SH-SY5Y (cell line): ENCODE results near the gene ISL2.

Experiments used
- GATA2 ChIP-seq: IDR thresholded peaks from 2 replicates; pipeline ENCODE4 v1.6.1; 2011; ENCODE audit warnings: mild to moderate bottlenecking, low read depth, low read length
- GATA3 ChIP-seq: IDR thresholded peaks from 2 replicates; pipeline ENCODE4 v1.6.1; 2011; ENCODE audit warnings: low read depth, mild to moderate bottlenecking, low read length, moderate library complexity

- TF ChIP-seq GATA2 (no peak), GATA3 (no peak)
Measured at GRCh38 chr15:76293361-76293760, 43.2 kb upstream of the ISL2 start.
